Fibroblast of skin of left quadriceps (primary cell): ENCODE results near the gene MCAT.
"Not testable (repeated sequence)": the region's sequence is repeated elsewhere in the genome, so short reads cannot be mapped to it uniquely, and the experiment has no call there.

Source experiments
- DNase-seq, 2 experiments: peaks; one replicate each; pipeline ENCODE4 v3.0.0-alpha.2; 2013; ENCODE audit warnings: low read depth in 2 of 2

The MCAT gene

DNA sequence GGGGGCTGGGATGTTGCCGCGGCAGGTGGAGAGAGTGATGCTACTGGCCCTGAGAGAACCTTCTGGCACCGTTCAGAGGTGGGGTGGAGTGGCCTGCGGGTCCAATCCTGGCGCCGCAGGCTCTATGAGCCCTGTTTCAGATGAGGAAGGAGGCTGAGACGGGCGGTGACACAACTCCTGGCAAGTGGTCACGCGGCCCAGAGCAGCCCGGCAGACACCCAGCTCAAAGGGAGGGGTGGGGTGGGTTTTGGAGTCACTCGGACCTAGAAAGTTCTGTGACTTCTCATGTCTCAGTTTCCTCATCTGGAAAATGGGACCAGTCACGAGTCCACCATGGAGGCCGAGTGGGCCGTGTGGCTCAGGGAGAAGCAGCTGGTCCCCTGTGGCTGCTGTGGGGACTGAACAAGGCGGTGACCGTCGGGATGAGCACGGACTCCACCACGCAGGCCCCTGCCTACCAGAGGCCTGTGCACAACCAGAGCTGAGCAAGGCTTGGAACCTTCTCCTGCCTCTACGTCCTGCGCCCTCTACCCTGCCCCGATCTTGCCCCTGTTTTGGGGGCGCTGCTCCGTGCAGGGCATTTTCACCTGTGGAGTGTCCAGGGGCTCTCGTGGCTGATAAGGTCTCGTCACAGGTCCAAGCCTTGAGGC lies 11.8 kb upstream of the MCAT start:
- DNase-seq, result no peak

DNA sequence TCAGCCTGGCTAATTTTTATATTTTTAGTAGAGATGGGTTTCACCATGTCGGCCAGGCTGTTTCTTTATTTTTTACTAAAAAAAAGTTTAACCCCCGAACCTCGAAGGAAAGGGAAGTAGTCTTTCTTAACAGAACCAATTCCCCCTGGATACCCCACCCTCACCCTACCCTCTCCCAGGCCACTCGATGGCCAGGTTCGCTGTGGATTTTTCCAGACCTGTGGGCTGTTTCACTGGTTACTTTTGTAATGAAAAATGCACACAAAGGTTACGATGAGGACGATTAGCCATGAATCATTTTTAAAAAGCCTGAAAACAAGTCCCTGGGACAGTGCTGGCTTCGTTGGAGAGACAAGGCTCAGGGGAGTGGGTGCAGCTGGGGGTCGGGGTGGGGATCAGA lies 10.7 kb upstream of the MCAT start:
- no peak for DNase-seq

DNA sequence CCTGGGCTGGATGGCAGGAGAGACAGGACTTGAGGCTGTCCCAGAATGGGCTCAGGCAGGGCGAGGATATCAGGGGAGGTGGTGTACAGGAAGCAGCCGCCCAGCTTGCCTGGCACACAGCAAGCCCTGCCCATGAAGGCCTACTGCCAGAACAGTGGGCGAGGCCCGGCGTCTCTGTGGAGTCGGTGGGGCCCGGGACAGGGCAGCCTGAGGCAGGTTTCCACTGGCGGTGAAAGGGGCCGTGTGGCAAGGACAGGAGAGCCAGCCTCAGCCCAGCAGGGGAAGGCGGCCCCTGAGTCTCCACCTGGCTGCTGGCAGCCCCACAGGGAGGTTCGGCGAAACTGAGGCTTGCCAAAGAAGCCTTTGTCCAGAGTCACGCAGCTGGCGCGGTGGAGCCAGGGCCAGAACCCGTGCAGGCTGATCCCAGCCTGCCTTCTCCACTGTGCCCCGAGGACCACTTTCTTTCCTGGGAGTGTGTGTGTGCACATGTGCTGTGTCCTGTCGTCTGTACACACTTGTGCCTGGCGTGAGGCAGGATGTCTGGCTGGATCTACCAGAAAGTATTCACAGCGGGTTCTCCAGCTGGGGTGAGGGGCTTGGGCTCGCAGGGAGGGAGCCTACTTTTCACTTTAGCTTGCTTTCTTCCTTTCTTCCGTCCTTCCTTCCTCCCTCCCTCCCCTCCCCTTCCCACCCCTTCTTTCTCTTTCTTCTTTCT lies 9.3 kb upstream of the MCAT start:
- no peak for DNase-seq

GRCh38 chr22:43152003-43152356 lies 8.8 kb upstream of the MCAT start:
- DNase-seq, result no peak

GRCh38 chr22:43151251-43152002 lies 8.2 kb upstream of the MCAT start, which contains the start of gene TSPO:
Gene TSPO, plus strand, starts transcription at chr22:43151559. Its CDS starts 7,680 bp downstream, at chr22:43159239.
- DNase-seq, result no peak

DNA sequence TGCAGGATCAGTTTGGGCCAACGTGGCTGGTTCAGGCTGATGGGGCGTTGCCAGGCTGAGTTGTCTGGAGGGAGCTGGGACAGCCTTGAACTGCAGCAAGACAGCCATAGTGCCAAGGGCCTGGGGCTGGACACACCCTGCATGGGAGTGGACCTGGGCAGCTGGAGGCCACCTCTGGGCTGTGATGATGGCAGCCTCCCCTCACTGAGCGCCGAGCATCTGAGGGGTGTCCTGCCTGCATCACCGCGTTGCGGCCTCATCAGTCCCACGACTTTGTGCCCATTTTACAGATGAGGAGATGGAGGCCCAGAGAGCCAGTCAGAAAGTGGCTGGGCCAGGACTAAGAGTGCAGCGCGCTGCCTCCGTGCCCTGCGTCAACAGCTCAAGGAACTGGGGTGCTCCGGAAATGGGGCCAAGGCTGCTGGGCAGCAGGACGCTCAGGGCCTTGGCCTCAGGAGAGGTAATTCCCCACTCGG lies 7.6 kb upstream of the MCAT start:
- DNase-seq, result no peak

- DNase-seq, result no peak
Measured at GRCh38 chr22:43148581-43148980, 5.4 kb upstream of the MCAT start.

DNA sequence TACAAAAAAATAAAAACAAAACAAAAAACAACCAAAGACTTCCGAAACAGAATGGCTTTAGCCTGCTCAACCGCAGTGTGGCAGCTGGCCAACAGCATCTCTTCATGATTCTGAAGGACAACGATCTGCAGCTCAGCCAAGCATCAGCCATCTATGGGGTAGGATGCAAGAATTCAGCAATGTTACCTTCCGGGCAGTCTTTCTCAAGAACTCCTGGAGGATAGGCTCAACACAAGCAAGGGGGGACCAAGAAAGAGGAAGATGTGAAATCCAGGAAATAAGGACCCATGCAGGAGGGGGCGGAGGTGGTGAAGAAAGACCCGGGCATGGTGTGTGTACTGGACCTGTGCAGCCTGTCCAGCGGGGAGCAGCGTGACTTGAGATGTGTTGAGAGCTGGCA lies 4.6 kb upstream of the MCAT start:
- no peak for DNase-seq

- DNase-seq, result not testable (repeated sequence)
Measured at GRCh38 chr22:43146332-43146731, 3.1 kb upstream of the MCAT start.

- not testable (repeated sequence) for DNase-seq
Measured at GRCh38 chr22:43145371-43145770, 2.2 kb upstream of the MCAT start.

DNA sequence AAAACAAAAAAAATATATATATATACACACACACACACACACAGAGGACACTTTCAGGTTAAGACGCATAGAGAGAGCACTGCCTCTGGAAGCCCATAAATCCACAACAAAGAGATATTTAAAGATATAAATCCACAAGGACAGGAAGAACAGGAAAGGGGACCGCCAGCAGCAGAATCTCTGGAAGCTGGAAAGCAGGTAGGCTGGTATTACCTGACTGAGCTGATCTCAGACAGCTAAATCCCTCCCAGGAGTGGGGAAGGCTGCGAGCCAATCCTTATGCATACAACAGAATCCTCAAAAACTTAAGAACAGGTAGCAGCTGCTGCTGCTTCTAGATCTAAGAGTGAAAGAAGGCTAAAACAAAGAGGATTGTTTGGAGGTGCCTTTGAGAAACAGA lies 1.8 kb upstream of the MCAT start:
- DNase-seq, result no peak

GRCh38 chr22:43136801-43137200 lies 6.4 kb downstream of the MCAT start:
- no peak for DNase-seq

- no peak for DNase-seq
Measured at GRCh38 chr22:43136255-43136654, 6.9 kb downstream of the MCAT start.

DNA sequence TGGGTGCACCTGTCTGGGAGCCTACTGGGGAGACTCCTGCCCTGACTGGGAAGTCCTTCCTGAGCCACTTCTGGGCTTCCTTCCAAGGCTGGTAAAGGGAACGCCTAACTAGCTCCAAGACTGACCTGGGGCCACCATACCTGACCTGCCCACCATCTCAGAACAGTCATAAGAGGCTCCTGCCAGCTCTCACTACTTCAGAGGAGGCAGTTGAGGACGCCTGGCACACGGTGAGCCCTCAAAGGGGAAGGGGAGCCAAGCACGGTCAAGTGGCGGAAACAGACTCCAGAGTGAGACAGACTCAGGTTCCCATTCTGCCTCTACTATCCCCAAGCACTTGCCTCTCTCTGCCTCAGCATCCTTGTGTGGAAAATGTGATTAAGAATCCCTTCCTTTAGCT lies 7.6 kb downstream of the MCAT start:
- no peak for DNase-seq

DNA sequence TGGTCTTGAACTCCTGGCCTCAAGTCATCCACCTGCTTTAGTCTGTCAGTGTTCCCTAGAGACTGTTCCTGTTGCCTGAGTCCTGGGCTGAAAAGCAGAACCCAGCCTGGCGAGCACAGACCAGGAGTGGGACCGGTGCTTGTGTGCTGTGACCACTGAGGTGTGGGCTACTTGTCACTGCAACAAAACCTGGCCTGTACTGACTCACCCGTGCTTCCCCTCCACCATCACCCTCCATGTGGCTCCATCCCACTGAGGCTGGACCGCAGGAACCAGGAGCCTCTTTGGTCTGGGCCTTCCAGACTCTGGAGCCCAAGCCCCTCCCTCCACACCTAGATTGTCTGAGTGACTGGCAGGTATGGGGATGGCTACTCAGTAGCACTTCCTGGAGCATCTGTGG lies 8.6 kb downstream of the MCAT start:
- DNase-seq, result no peak

GRCh38 chr22:43133401-43133800 lies 9.8 kb downstream of the MCAT start:
- no peak for DNase-seq

DNA sequence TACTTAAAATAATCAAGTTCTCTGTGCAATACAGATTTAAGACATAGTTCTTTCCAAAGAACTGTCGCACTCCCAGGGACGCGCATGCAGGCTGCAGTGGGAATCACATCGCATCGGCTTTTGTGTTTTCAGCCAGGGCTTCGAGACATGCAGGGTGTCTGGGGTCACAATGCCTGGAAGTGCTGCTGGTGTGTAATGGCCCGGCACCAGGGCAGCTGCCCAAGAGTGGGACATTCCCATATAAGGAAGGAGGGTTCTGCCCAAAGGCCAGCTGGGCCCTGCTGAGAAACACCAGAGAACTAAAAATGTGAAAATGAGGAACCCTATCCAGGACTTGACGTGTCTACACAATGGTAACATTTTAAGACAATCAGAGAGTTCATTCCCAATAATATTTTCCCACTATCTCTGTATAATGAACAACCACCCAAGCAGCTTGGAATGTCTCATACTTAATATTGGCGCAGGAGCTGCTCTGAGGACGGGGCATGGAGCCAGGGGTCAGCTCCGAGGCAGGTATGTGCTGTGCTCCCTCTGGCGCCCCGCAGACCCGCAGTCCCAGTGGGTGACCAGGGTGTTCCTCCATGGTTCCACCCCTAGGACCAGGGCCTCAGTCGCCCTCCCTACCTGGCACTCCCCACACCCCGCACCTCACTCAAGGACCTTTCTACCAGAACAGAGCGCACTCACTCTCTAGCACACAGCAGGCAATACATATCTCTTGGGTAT lies 11.3 kb downstream of the MCAT start:
- DNase-seq, result no peak

DNA sequence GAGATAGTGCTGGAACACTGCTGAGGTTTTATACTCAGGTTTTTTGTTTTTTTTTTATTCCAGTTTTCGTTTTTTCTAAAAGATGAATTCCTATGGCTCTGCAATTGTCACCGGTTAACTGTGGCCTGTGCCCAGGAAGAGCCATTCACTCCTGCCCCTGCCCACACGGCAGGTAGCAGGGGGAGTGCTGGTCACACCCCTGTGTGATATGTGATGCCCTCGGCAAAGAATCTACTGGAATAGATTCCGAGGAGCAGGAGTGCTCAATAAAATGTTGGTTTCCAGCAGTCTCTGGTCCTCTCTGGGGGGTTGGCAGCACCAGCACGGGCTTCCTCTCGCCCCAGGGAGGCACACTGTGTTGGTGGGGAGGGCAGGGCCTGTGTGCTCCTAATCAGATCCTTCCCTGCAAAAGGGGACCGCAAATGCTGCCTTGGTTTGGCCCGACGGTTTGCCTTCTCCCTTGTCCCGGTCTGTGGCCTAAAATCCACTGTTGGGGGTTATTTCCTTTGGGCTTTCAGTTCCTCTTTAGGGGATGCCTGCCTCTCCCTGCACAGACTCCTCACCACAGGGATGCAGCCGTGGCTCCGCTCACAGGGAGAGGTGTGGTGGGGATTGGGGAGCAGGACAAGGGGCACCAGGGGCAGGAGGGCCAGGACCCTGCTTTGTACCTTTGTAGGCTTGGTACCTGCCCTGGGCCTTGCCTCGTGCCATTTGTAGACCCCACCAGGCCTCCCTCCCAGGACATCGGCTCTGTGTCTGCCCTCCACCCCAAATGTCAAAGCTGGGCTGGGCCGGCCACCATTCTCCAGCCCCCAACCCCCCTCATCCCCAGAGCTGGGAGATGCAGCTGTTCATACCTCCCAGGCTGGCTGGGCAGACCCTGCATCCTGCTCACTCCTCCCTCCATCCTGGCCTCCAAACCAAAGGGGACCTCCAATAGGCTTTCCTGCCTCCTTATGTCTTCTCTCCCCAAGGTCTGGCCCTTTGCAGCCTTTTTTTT lies 13.5 kb downstream of the MCAT start:
- DNase-seq, result no peak

- DNase-seq, result no peak
Measured at GRCh38 chr22:43128928-43129424, 14.2 kb downstream of the MCAT start.

DNA sequence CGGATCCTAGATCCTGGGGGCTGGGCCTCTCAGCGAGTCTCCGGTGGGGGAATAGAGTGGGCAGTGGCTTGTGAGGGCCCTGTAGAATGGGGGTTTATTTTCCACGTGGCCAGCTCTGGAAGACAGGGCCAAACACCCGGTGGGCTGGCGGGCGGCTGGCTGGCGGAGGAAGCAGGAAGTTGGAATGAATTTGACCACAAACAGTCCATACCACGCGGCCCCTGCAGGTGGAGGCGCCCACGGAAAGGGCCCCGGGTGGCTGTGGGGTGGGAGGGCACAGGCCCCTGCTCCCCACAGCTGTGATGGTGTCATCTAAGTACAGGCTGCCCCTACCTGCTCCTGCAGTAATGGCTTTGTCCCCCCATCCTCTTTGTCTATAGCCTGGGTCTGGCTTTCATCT lies 15.1 kb downstream of the MCAT start:
- DNase-seq, result no peak
